CD4-positive, alpha-beta T cell treated with Interferon gamma for 1 hour (primary cell): ENCODE data around the gene HOXC13.

ENCODE experiments used
- DNase-seq: peaks from one replicate; pipeline ENCODE4 v3.0.0-alpha.2; 2020

HOXC13 gene

GRCh38 chr12:53982648-53983567 lies 44.3 kb downstream of the HOXC13 start:
- DNase-seq: no peak

GRCh38 chr12:53983568-53983949 lies 44.9 kb downstream of the HOXC13 start:
- no peak for DNase-seq

GRCh38 chr12:53983950-53984572 lies 45.4 kb downstream of the HOXC13 start:
- no peak for DNase-seq

DNA sequence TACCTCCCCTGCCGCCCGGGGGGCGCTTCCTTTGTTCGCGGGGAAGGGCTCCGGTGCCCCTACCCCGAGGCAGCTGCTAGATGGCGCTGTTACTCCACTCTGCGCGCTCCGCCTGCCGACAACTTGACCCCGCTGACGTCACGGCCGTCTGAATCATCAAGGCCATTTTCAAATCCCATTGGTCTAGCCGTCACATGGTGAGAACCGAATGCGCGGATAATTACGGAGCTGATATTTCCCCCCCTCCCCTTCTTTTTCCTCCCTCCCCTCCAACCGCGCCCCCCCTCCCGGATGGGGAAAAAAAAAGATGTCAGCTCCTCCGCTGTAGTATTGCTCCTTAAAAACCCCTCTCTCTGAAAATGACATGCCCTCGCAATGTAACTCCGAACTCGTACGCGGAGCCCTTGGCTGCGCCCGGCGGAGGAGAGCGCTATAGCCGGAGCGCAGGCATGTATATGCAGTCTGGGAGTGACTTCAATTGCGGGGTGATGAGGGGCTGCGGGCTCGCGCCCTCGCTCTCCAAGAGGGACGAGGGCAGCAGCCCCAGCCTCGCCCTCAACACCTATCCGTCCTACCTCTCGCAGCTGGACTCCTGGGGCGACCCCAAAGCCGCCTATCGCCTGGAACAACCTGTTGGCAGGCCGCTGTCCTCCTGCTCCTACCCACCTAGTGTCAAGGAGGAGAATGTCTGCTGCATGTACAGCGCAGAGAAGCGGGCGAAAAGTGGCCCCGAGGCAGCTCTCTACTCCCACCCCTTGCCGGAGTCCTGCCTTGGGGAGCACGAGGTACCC lies 46.5 kb downstream of the HOXC13 start, which contains the start of gene HOXC10:
TSS of gene HOXC10 (plus strand) at position 246 of the 791 bp plus-strand sequence. CDS start at position 360, 114 bp downstream.
- peak; percentile 79 for DNase-seq

GRCh38 chr12:53985692-53985993 lies 47.0 kb downstream of the HOXC13 start:
- DNase-seq: no peak

DNA sequence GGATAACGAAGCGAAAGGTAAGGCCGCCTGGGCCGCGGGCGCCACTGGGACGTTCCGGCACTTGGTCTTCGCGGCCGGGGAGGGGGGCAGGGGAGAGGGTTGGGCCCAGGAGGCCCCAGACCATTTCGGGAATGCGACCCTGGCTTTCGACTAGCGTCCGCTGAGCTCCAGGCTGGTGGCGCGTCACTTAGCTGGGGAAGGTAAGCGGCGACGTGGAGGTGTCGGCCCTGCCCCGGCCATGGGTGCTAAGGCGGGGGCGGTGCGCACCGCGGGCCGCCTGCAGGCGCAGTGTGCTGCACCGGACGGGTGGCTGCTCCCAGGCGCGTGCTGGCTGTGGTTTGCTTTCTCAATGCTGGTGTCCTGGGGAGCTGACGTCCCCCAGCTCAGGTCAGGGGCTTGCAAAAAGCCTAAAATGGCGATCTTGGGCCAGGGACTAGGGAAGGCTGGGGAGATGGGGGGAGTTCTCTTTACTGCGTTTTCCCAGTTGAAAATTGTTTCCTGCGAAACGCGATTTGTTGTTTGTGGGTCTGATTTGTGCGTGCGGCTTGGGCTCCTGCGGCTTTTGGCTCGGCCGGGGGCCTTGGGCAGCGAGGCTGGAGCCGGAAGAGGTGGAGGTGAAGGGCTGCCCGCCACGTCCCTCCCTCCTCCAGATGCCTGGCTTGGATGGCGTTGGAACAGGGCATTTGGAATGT lies 47.5 kb downstream of the HOXC13 start:
- no peak for DNase-seq

GRCh38 chr12:53986686-53987483 lies 48.3 kb downstream of the HOXC13 start:
- no peak for DNase-seq

GRCh38 chr12:53987787-53988230 lies 49.2 kb downstream of the HOXC13 start:
- DNase-seq: no peak

DNA sequence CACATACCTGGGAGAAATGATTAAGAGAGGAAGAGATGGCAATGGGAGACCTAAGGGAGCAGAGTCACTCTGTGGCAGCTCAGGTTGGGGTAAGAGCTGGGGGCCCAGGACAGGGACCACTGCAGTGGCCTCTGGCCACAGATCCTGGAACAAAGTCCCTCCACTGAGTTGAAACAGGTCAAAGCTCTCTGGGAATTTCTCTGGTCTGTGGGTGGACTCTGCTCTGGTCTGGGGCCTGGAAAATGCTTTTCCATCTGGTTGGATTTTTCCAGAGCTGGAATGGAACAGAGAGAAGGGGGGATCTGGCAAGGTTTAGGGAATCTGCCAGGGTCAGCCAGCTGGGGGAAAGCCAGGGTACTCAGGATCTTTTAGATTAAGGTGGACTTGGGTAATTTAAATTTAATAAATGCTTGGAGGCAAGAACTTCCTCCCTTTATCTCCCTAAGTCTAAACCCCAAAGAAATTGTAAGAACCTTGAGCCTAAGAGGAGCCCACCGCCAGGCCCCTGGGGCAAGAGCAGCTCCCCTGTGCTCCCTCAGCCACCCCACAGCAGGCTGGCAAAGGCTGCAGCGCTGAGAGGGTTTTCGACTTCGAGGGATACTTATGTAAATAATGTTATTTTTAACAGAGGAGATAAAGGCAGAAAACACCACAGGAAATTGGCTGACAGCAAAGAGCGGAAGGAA lies 50.1 kb downstream of the HOXC13 start:
- no peak for DNase-seq

DNA sequence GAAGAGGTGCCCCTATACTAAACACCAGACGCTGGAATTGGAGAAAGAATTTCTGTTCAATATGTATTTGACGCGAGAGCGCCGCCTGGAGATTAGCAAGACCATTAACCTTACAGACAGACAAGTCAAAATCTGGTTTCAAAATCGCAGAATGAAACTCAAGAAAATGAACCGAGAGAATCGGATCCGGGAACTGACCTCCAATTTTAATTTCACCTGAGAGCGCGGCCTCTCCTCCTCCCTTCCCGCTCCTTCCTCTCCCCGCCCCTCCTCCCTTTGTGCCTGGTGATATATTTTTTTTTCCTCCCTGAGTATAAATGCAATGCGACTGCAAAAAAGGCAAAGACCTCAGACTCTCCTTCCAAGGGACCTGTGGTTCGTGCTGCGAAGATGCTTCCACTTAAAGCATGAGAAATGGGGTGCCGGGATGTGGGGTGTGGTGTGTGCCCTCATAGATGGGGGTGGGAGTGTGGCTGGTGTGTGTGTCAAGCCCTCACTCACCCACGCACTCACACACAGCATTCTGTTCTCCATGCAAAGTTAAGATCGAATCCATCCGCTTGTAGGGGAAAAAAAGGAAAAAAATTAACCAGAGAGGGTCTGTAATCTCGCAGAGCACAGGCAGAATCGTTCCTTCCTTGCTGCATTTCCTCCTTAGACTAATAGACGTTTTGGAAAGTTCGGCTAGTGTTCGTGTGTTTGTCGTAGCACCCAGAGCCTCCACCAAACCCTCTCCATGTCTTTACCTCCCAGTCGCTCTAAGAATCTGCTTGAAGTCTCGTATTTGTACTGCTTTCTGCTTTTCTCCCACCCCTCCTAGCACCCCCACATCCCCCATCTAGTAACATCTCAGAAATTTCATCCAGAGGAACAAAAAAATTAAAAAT lies 50.8 kb downstream of the HOXC13 start:
- no peak for DNase-seq

DNA sequence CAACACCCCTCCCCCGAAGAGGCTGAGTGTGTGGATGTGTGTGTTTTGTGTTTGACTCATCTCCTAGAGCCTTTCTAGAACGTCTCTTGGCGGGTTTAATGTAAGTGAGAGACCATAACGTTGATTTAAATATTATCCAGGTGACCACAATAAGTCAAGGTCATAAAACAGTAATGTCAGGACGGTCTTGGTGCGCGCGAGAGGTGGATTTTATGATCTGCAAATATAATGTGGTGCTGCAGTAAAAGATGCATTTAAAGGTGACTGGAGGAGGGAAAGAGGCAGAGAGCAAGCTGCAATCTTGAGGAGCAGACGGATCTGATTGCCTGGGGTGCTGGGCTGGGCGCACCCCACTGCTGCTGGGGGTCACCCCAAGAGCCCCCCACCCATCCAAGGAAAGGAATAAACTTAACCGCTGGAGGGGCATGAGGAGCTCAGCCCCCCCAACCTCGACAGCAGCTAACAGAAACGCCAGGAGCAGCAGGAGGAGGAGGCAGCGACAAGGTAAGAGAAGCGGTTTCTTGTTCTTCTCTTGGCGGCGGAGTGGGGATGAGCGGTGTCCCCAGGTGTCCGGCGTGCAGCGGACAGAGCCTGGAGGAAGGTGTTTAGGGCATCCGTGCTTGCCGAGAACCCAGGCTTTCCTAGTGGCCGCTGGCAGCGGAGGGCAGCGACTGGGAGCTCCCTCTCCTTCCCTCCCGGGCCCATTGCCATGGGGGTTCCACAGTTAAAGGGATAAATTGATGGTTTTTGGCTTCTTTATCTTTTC lies 51.9 kb downstream of the HOXC13 start:
- no peak for DNase-seq

GRCh38 chr12:53991077-53991460 lies 52.4 kb downstream of the HOXC13 start:
- no peak for DNase-seq

DNA sequence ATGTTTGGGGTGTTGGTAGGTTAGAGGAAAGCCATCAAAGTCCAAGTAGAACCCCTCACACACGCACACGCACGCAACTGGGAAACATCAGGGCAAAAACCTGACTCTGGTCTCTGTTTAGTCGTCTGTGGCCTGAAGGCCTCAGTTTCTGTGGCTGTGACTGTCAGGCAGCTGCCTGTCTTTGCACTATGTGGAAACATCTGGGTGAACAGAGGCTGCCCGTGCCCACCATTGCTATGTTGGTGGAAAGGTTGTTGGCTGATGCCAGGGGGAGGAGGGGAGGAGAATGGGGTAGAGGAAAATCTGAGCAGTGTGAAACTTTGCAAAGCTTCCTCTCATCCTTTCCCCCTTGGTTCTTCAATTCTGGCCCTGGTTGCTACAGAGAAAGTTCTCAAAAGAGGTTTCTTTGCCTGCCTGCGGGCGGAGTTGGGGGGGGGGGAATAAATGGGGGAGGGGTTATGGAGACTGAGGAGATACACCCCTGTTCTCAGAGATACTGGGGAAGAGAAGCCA lies 53.8 kb downstream of the HOXC13 start:
- DNase-seq: no peak

GRCh38 chr12:53993162-53994008 lies 54.8 kb downstream of the HOXC13 start:
- no peak for DNase-seq

DNA sequence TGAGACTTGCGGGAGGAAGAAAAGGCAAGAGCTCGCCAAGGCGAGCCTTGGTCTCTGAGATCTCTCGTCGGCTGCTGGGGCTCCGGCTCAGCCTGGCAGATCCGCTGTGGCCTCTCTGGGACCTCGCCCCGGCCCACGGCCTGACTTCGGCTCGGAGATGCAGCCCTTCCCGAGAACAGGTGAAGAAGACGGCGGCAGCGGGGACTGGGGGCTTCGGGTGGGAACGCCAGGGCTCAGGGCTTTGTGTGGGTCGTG lies 55.3 kb downstream of the HOXC13 start:
- no peak for DNase-seq

DNA sequence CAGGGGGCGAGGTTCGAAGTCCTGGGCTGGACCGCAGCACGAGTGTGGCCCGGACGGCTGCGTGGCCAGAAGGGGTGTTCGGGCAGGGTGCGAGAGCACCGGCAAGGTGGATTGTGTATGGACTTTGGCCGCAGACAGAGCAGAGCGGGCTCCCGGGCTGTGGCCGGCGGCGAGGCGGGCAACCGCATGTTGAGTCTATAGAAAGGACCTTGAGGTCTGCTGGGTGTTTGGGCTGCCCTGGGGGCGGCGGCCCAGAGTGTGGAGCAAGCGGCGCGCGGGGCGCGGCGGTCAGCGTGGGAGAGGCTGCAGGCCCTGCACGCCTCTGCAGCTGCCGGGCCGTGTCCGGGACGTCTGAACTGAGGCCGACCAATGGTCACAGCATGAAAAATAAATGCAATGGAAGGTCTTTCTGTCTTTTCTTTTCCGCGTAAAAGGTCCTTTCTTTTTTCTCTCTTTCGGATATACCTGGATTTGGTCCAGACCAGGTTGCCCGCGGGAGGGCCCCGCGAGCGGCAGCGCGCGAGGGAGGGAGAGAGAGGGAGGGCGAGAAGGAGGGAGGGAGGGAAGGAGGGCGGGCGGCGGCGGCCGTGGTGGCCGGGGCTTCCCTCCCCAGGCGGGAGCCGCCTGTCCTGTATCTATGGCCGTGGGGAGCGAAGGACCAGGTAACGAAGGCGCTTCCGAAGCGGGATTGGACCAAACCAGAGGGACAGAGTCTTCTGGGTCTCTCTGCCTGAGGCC lies 55.8 kb downstream of the HOXC13 start:
- no peak for DNase-seq

DNA sequence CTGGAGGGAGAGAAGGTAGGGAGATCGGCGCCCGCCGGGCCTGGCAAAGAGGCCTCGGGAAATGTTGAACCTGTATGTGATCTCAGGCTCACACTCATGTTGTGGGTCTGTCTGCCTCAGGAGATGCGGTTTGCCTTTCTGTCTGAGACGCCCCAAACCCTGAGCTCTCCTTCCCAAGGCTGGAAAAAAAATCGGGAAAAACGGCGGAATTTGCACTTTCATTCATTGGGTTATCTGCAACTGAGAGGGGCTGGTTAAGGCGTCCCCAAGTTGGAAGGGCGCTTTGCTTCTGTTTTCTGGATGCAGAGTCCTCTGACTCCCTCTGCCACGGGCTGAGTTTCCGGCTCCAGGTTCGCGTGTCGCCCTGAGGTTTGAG lies 56.4 kb downstream of the HOXC13 start:
- no peak for DNase-seq
